Liver (tissue), 3 donors: ENCODE measurements around the gene CTAGE4.
"Not testable (repeated sequence)": the region's sequence is repeated elsewhere in the genome, so short reads cannot be mapped to it uniquely, and the experiment has no call there.

Experiments
- EGR1 ChIP-seq, 2 donors: IDR thresholded peaks; 2 replicates each; pipeline ENCODE4 v1.6.1; 2016 to 2018; ENCODE audit warnings: antibody characterized with exemption in 2 of 2, low read depth in 2 of 2
- TAF1 ChIP-seq: conservative IDR thresholded peaks from 2 replicates; pipeline ENCODE4 v1.6.1; 2016; ENCODE audit warnings: antibody characterized with exemption, mild to moderate bottlenecking
- YY1 ChIP-seq: IDR thresholded peaks from 2 replicates; pipeline ENCODE4 v1.6.1; 2016; ENCODE audit warnings: antibody characterized with exemption, mild to moderate bottlenecking
- TF ChIP-seq, protein P1 (sequence below): fragments of 150-350 bp; IDR thresholded peaks from 2 replicates; pipeline ENCODE4 v1.5.1; 2017; ENCODE audit warnings: improper control_type of control experiment, low read depth, low read length; ENCODE audit not compliant: missing input control
- TF ChIP-seq, protein P2 (sequence below): IDR thresholded peaks from 2 replicates; pipeline ENCODE4 v1.6.1; 2016; ENCODE audit warnings: antibody characterized with exemption
- TF ChIP-seq, protein P3 (sequence below): IDR thresholded peaks from 2 replicates; pipeline ENCODE4 v1.6.1; 2016; ENCODE audit warnings: antibody characterized with exemption
- donor health status: healthy.
- donor health status: healthy.

DNA sequence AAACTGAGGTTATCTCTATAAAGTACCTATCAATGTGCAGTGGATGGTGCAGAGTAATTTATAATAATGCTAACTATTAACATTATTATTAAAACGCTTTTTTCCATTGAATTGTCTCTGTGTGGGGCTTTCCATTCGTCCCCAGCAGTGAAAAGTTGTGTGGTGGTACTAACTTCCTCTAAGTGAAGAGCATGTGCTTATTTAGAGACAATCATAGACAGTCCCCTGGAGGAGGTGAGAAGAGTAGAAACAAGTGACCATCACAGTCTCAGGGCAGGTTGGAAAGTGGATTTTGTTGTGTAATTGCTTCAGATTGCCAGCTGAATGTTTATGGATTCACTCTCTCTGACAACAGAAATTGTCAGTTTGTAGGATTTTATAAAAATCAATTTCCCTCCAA lies 47.8 kb downstream of the CTAGE4 start:
- not testable (repeated sequence) for TF ChIP-seq TAF1; YY1; EGR1 (IDR thresholded peaks at IDR 0.05; ENCODE audit: low read depth in 2 of 2)
- TF ChIP-seq, protein P1, sequence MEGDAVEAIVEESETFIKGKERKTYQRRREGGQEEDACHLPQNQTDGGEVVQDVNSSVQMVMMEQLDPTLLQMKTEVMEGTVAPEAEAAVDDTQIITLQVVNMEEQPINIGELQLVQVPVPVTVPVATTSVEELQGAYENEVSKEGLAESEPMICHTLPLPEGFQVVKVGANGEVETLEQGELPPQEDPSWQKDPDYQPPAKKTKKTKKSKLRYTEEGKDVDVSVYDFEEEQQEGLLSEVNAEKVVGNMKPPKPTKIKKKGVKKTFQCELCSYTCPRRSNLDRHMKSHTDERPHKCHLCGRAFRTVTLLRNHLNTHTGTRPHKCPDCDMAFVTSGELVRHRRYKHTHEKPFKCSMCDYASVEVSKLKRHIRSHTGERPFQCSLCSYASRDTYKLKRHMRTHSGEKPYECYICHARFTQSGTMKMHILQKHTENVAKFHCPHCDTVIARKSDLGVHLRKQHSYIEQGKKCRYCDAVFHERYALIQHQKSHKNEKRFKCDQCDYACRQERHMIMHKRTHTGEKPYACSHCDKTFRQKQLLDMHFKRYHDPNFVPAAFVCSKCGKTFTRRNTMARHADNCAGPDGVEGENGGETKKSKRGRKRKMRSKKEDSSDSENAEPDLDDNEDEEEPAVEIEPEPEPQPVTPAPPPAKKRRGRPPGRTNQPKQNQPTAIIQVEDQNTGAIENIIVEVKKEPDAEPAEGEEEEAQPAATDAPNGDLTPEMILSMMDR: not testable (repeated sequence)
- TF ChIP-seq, protein P2, sequence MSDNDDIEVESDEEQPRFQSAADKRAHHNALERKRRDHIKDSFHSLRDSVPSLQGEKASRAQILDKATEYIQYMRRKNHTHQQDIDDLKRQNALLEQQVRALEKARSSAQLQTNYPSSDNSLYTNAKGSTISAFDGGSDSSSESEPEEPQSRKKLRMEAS: not testable (repeated sequence)
- TF ChIP-seq, protein P3, sequence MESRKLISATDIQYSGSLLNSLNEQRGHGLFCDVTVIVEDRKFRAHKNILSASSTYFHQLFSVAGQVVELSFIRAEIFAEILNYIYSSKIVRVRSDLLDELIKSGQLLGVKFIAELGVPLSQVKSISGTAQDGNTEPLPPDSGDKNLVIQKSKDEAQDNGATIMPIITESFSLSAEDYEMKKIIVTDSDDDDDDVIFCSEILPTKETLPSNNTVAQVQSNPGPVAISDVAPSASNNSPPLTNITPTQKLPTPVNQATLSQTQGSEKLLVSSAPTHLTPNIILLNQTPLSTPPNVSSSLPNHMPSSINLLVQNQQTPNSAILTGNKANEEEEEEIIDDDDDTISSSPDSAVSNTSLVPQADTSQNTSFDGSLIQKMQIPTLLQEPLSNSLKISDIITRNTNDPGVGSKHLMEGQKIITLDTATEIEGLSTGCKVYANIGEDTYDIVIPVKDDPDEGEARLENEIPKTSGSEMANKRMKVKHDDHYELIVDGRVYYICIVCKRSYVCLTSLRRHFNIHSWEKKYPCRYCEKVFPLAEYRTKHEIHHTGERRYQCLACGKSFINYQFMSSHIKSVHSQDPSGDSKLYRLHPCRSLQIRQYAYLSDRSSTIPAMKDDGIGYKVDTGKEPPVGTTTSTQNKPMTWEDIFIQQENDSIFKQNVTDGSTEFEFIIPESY: not testable (repeated sequence)
